Right renal cortex interstitium (tissue), 3 donors: ENCODE measurements around the gene HS1BP3. TPM values are rescaled to one million over a fixed set of nuclear protein-coding genes. Genes with fewer than 3 reads are reported as not detected.

Source experiments
- DNase-seq, 3 donors: peaks; one replicate each; pipeline ENCODE4 v3.0.0-alpha.2; 2013; ENCODE audit warnings: low read depth in 3 of 3, low spot score in 2 of 3
- polyA plus RNA-seq, 3 donors: library from polyadenylated mRNA; unstranded; fragments of 120-200 nt; gene quantifications; one replicate each; pipeline ENCODE4 v1.2.1, GENCODE V29; 2013; ENCODE audit not compliant: insufficient read length in 3 of 3

Gene HS1BP3
- polyA plus RNA-seq, 3 donors = 15.3 to 20.2 (median 16.5) TPM

DNA sequence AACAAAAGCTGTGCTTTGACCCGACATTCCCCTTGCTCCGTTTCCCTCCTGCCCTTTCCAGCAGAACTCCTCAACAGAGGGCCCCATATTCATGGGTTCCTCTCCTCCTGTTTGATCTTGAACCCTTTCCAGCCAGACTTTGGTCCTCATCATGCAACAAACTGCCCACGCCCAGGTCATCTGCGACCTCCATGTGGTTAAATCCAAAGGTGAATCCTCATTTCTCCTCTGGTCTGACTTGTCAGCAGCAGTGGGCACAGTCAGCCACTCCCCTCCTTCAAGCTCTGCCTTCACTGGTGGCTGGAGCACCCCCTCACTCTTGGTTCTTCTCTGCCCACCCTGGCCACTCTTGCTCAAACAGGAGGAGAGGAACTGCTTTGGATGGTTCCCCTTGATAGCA lies 2.7 kb downstream of the HS1BP3 start:
- no peak for DNase-seq

DNA sequence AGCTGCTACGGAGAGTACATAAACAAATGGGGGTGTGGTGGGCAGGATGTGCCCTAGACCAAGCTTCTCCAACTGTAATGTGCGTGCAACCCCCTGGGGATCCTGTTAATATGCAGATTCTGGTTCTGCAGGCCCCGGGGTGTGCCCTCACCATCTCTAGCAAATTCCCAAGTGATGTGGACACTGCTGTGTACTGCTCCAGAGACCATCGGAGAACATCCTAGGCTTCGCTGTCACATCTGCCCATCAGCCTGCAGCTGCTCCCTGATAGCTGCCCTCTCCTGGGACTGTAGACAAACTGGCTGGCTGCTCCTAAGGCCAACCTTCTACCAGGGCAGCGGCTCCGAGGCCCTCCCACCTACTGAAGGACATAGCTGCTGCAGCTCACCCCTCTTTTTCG lies 3.2 kb downstream of the HS1BP3 start:
- no peak for DNase-seq

DNA sequence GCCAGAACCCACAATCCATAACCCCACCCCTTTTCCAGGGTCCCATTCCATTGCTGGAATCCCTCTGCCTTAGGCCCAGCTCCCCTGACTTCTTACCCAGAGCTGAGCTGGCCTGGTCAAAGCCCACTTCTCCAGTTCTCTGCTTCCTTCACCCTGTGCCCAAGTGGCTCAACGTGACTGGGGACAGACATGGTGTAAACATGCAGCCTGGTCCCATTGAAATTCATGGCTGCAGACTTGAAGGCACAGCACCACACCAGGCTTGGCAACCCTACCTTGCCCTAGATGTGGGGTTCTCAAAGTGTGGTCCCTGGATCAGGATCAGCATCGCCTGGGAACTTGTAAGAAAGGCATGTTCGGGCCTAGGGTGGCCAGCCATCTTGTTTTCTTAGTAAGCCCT lies 3.7 kb downstream of the HS1BP3 start:
- DNase-seq = no peak

DNA sequence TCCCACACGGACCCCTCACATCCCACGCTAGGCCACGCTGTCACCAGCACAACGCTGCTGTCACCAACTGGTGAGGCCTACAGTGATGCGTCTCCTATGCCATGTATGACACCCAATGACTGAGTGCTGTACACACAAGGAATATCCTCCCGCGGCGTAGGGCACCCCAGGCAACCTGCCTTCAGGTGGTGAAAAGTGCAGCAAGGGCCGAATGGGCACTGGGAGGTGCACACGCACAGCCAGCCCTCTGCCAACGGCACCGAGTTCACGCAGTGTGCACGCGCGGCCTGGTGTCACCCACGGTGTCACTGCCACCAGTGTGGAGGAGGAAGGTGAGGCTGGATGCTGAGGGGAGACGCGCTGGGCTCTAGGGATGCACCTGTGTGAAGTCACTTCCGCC lies 4.5 kb downstream of the HS1BP3 start:
- DNase-seq = no peak

DNA sequence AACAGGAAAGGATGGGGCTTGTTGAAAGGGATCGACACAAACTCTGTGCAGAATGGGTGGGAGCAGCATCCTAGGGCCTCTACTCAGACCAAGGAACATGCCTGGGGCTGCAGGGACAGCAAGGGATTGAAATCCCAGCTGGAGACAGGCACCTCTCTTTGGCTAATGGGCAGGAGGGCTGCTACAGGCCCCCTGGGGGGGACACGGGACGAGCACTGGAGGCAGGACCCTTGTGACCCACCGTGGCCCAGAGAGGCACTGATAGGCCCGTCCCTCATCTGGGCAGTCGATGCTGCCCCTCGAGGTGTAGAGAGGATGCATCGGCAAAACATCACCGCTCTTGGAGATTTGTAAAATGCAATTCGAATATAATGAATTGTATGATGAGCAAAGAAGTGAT lies 5.1 kb downstream of the HS1BP3 start:
- no peak for DNase-seq

DNA sequence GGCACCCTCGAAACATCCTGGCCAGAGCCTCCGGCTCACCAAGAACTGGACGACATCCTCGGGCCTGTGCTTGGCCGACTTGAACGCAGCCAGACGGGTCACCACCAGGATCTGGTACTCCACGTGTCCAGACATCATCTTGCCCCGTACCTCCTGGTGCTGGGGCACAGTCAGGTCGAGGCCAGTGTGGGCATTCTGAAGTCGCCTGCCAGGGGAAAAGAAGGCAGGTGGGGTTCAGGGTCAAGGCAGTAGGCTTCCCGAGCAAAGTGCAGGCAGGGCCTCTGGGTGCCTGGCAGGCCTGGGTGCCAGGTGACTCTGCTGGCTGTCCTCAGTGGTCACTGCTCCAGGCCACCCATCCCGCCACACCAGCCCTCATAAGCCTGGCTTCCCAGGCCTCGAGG lies 5.6 kb downstream of the HS1BP3 start:
- no peak for DNase-seq

DNA sequence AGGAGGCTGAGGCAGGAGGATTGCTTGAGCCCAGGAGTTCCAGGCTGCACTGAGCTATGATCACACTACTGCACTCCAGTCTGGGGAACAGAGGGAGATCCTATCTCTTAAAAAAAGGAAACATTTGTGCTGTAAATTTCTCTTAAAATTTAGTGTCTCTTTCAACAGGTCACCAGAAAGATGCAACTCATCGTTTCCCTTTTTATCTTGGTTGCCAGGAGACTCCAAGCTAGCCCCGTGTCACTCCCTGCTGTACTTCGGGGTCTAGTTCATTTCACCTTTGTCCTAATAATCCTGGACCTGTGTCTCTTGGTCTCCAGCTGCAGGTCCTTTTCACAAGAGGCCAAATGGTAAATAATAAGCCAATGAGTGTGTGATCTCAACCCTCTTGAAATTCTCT lies 7.1 kb downstream of the HS1BP3 start:
- DNase-seq = no peak

DNA sequence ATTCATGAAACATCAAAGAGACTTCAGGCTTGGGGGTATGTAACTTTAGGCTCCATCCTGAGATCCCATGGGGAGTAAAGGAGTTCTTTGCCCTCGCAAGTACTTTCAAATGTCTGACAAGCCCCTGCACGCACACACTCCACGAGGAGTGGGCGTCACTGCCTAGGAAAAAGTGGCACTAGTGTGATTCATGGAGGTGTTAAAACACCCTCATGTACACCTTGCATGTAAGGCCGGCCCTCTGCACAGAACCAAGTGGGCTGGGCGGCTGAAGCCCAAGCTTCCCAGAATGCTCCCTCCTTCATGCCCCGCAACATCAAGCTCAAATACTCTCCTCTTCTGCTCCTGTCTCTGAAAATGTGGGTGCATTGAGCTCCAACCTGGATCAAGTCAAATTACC lies 7.8 kb downstream of the HS1BP3 start:
- DNase-seq = no peak

DNA sequence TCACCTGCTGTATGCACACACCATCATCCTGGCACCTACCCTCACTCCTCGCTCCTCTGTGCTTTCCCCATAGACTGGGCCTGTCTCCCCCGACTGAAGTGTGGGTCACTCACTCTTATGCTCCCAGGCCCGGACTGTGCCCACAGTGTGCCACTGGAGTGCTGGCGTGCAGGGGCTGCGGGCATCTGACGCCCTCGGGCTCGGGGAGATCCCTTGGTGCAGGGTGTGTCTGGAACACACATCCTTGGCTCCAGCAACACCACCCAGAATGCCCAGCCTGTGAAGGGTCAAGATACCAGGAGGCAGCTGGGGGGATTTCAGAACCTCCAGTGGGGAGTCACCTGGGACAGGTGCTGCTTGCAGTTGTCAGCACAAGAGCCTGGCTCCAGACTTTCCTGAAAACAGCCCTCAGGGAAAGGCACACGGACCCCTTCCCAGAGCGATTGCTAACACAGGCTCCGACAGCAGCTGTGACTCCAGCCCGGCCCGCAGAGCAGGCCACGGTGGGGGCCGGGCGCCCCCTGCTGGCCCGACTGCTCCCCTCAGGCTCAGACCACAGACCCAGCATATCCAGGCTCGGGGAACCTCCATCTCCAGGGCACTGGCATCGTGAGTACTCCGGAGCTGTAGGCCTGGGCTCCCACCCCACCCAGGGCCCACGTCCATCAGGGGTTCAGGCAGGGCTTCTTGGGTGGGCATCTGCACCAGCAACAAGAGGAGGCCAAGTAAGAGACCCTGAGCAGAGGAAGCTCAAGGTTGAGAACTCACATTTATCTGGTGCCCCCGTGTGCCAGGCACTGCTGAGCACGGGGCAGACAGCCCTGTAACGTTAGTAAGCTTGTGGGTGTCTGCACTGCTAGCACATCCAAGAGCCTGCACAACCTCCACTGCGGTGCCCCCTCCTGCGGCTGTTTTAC lies 8.6 kb downstream of the HS1BP3 start:
- DNase-seq = no peak

DNA sequence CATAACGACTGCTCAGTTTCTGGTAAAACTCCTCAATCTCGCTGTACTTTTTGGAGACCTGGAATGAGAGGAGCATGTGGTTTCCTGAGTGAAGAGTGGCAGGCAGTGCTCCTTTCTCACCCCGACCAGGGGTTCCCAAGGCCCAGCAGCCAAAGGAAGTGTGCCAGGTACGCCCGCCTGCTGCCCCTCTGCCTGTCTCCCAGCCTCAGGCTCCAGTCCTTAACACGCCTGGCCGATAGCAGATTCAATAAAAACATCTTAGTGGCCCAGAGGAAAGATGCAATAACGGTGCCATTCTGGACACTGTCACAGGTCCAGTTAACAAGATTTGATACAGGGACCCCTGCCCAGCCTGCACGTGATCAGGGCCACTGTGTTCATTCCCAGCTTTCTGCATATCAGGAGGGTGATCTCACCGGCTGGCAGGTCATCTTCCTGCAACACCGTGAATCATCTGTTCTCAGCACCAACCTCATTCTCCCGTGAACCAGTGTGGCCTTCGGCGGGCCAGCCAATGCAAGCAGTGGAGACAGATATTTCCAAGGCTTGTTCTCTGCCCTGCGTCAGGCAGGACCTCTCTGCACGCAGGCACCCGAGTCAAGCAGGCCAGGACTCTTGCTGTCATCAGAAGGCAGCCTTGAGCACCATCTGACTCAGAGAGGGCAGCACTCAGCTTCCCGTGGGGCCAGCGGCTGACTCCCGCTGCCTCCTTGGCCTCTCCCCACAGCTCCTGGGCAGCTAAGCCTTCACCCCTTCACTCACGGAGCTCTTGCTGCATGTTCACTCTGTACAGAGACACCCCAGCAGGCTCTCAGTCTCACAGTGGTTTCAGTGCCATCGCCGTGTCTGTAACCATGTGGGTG lies 9.5 kb downstream of the HS1BP3 start:
- DNase-seq = no peak

DNA sequence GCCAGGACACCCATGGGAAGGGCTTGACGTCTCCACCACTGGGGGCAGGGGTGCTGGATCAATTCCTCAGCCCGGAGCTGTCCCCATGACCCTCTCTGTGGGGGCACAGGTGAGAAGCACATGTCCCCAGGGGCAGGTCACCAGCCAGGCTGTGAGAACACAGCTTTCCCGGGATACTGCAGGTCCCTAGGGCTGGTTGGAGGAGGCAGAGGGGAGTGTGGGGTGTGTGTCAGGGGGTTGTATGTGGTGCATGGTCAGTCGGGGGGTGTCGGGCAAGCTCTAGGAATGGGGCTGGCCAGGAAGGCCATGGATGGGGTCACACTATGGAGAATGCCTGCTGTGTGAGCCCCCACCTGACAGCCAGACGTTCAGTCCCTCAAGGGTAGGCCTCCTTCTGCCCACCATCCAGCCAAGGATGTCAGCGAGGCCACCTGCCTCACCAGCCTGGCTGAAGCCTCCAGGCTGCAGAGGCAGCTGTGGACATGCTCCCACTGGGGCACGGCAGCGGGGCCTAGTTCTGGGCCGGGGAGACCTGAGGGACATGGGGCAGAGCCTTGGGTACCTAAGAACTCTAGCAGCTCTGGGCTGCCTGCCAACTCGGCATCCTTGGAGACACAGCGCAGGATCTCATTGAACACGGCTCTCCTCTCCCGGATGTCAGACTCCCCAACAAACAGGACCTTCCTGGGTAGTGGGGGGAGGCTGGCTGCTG lies 10.3 kb downstream of the HS1BP3 start:
- no peak for DNase-seq

DNA sequence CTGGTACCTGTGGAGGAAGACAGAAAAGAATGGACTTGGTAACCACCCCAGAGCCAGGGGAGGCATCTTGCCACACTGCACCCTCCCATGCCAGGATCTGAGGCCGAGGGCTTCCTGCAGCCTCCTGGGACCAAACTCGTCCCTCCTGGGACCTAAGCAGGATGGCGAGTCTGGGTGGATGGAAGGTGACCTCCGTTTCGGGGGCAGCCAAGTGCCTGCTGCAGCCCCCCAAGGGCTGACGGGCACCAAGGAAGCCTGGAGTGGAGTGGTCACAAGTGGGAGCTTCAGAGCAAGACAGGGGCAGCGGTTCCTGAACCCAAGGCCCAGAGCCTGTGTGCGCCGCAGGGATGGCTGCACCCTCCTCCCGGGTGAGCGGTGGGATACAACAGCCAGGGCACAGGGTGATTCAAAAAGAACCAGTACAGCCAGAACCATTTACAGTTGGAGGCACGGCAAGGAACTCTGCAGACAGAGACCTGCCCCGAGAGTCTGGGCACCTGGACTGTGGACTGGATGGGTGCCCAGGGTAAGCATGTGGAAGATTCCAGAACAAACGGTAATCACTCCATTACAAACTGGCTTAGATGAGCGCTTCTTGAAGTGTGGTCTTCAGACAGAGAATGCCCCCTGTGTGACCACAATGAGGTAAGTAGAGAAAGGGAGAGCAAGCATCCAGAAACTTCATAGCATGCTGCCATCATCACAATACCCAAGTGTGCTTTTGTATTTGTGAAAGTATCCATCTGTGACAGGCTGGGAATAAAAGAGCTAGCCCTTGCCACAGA lies 12.1 kb downstream of the HS1BP3 start:
- no peak for DNase-seq

DNA sequence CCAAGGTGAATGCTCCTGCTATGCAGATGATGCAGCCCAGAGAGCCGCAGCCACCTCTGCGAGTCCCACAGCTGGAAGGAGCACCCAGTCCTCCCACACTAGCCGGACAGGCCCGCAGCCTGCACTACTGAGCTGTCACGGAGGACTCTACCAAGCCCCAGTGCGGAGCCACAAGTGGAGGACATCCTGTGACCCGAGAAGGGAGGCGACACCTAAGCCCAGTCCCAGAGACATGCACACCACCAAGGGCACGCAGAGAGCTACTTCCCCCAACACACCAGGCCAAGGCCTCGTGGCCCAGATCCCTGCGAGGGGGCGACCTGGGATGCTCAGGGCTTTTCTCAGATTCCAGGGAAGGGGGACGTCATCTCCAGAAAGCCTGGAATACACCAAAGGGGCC lies 12.9 kb downstream of the HS1BP3 start:
- no peak for DNase-seq

DNA sequence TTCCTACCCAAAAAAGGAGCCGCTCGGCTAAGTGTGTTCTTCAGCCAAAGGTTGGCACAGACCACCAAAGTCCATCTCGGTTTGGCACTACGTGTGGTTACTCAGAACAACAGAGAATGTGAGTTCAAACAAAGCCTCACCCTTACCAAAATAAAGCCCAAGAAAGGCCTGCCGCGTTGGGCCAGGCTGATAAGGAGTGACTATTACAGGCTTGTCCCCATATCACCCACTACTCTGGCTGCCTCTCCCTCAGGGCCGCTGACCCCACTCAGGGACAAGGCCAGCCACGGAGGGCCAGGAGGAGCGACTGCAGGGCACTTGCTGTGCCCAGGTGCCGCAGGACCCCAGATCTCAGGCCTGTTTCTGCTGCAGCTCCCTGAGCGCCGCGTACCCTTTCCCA lies 13.8 kb downstream of the HS1BP3 start:
- DNase-seq = no peak

DNA sequence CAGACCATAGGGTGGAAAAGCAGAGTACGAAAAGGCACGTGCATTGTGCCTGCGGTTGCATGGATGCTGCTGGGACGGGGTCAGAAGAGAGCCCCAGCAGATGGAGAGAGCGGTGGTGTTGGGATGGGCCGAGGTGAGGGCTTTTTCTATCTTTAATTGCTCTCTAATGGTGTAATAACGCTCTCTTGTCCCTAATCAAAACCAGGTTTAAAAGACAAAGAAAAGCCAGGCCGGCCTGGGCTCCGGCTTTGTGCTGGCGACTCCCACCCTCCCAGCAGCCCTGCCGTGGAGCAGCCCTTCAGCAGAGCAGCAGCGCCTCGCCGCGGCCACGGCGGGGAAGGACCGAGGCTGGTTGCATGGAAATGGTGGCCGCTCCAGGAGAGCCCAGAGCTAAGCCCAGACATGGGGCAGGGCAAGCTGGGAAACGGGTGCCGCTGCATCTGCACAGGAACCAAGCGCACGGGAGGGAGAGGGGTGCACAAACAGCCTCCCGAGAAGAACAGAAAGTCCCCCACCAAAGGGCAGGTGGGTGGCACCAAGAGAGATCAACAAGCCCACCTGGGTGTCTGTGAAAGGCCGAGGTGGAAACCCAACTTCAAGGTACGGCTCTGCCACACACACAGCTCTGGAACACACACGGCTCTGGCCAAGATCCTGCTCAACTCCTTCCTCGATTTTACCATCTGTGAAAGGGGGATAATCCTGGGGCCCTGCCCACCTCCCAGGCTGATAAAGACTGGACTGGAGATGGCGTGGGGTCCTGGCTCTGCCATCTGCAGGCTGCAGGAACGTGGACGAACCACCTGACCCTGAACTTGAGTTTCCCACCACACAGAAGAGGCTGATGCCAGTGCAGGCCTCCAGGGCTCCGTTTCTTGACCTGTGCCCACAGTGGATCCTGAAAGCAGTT lies 15.0 kb downstream of the HS1BP3 start:
- DNase-seq = no peak

DNA sequence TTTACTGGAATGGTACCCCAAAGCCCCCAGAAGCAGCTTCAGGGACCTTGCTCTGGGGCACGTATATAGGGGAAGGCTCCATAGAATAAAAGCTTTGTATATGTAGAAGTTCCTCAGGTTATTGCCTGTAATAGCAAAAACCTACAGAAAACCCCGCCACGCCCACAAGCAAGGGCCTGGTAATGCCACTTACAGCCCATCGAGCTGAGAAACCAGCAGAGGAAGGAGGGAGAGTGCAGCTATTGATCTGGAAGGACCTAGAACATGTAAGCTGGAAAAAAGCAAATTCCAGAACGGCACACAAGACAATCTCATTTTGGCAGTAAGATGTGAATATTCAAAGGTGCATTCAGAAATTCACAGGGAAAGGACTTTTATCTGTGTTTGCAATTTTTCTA lies 15.8 kb downstream of the HS1BP3 start:
- no peak for DNase-seq

DNA sequence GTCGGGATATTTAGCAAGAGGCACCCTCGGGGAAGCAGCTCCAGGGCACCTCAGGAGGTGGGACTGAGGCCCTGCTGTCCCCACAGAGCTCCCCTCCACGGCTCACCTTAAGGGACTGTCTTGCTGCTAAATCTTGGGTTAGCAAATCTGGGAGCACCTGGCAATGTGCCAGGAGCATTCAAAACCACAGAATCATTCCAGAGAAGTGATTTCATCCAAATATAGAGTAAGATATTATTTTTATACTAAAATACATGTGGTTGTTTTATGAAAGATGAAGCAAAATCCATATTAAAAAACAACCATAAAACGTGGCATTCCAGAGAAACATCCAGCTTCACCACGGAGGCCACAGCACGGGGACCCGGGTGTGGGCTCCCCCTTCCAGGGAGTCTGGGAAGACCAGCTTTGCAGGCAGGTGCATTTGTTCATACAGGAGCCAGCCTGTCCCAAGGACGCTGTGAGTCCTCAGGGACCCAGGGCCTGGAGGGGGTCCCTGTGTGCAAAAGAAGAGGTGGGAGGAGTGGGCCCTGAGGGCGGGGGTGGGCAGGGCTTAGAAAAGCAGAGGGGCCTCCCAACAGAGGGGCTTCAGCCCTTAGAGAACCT lies 16.3 kb downstream of the HS1BP3 start:
- no peak for DNase-seq

DNA sequence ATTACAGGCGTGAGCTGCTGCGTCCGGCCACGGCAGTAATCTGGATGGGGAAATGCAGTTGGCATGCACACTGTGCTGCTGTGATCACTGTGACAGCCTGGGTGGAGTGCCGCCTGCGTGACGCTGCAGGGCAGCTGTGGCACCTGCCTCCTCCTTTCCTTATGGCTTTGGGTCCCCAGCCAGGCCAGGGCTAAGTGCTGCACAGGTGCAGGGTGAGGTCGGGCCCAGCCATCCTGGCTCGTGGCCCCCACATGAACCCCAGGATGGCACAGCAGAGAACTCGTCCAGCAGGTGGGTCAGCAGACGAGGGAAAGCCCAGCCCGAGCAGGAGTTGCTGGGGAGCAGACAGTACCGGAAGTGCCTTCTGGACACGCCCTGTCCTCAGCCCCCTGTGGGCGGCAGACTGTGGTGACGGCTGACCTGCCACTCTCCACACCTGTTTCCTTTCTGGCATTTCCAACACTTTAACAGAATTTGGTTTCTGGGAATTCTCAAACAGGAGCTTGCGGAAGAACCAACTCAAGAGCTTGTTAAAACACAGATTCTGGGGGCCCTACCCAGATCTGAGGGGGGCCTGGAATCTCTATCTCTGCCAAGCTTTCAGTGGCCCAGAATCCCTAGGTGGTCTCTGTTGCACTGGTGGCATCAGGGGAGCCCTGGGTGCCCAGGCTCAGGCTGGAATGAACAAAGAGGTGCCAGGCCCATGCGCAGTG lies 16.9 kb downstream of the HS1BP3 start:
- DNase-seq = no peak
